Measurements from ENCODE around the gene MYO7B.

DNA sequence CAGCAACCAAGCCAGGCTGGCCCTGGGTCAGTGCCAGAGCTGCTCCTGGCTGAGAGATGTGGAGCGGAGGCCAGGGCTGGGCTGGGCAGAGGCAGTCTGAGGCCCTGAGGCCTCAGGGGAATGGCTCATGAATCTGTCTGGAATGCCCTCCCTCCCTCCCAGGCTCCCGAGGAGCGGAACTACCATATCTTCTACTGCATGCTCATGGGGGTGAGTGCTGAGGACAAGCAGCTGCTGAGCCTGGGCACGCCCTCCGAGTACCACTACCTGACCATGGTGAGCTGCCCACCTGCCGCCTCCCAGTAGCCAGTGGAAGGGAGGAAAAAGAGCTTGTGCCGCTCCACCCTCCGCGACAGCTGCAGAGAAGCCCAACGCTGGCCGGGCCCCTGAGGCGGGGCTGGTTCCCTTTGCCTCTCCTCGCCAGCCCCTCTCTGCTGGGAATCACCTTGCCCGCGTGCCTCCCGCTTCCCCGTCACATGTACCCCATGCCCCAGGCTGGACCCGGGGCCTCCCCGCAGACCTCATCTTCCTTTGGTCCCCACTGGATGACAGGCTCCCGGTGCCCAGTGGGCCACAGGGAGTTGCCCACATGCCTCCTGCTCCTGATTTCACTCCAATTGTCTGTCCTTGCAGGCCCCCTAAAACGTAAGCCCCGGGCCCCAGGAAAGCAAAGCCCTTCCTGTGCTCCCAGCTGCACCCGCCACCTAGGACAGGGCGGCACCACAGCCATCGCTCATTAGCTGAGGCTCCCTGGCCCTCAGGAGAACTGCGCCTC, 41.1 kb downstream of the MYO7B start:
- TF ChIP-seq, protein P1, sequence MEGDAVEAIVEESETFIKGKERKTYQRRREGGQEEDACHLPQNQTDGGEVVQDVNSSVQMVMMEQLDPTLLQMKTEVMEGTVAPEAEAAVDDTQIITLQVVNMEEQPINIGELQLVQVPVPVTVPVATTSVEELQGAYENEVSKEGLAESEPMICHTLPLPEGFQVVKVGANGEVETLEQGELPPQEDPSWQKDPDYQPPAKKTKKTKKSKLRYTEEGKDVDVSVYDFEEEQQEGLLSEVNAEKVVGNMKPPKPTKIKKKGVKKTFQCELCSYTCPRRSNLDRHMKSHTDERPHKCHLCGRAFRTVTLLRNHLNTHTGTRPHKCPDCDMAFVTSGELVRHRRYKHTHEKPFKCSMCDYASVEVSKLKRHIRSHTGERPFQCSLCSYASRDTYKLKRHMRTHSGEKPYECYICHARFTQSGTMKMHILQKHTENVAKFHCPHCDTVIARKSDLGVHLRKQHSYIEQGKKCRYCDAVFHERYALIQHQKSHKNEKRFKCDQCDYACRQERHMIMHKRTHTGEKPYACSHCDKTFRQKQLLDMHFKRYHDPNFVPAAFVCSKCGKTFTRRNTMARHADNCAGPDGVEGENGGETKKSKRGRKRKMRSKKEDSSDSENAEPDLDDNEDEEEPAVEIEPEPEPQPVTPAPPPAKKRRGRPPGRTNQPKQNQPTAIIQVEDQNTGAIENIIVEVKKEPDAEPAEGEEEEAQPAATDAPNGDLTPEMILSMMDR (IDR thresholded peaks at IDR 0.05; ENCODE audit: borderline replicate concordance, extremely low read depth, low read length, poor library complexity, severe bottlenecking) = no peak
- TF ChIP-seq EZH2 (IDR thresholded peaks at IDR 0.05; ENCODE audit: borderline replicate concordance, low read depth, low read length, severe bottlenecking) = no peak
